Heart left ventricle (tissue), 13 donors: Measurements from ENCODE around the gene FAAP20.

ENCODE experiments used
- POLR2A ChIP-seq, 2 donors: fragments of 450-650 bp; IDR thresholded peaks; one replicate each; pipeline ENCODE4 v1.6.1; 2017; ENCODE audit warnings: antibody characterized with exemption in 2 of 2, mild to moderate bottlenecking in 2 of 2, moderate library complexity in 2 of 2
- TF ChIP-seq, protein P1 (sequence below), 12 donors: fragments of 200-600 bp; sonication (generic) in 4 of 12; IDR thresholded peaks; one replicate each; pipeline versions ENCODE4 v1.5.0 to v1.8.0; 2018 to 2022; ENCODE audit warnings: antibody characterized with exemption in 12 of 12, mild to moderate bottlenecking in 5 of 12
- donor health status: ischemic (EF 13 %, LVEDD 7.1; RV severe dilation, severe dysfunction).
- donor health status: DM: no; HTN: yes; CAD: no.
- donor health status: DM: no; HTN: no; CAD: no.
- donor health status: ischemic (EF 25% LVEDD 6.9; RV normal size, moderate dysfunction).
- donor health status: ischemic (EF 25% LVEDD 5.7; RV mildly dilated, moderate dysfunction).
- donor health status: ischemic (EF 35%, LVEDD 5.7; RV mildly dilated, moderate dysfunction).
- donor health status: nonischemic (EF 11% LVEDD 7.7; RV severe dilation, severe dysfunction).
- donor health status: DM: yes; HTN: yes; CAD: no.
- donor health status: PGD.
- donor health status: ischemic (EF 29% LVEDD 5.4; RV normal size, mild dysfunction).
- donor health status: nonischemic (EF 23%, LVEDD 6.1; RV moderate dilation, normal function).

GRCh38 chr1:2236695-2237677 lies 42.4 kb upstream of the FAAP20 start:
- TF ChIP-seq, protein P1, sequence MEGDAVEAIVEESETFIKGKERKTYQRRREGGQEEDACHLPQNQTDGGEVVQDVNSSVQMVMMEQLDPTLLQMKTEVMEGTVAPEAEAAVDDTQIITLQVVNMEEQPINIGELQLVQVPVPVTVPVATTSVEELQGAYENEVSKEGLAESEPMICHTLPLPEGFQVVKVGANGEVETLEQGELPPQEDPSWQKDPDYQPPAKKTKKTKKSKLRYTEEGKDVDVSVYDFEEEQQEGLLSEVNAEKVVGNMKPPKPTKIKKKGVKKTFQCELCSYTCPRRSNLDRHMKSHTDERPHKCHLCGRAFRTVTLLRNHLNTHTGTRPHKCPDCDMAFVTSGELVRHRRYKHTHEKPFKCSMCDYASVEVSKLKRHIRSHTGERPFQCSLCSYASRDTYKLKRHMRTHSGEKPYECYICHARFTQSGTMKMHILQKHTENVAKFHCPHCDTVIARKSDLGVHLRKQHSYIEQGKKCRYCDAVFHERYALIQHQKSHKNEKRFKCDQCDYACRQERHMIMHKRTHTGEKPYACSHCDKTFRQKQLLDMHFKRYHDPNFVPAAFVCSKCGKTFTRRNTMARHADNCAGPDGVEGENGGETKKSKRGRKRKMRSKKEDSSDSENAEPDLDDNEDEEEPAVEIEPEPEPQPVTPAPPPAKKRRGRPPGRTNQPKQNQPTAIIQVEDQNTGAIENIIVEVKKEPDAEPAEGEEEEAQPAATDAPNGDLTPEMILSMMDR (IDR thresholded peaks at IDR 0.05), result no peak
- TF ChIP-seq POLR2A (IDR thresholded peaks at IDR 0.05), result no peak
